Subcutaneous abdominal adipose tissue (tissue), 5 donors: Measurements from ENCODE around the gene RHBDD1.

Experiments used
- H3K27ac ChIP-seq: one replicate; pipeline ENCODE4 v1.7.0; 2013; ENCODE audit warnings: low read depth, mild to moderate bottlenecking, inconsistent platforms, low read length, moderate library complexity
- H3K27me3 ChIP-seq, 5 donors: one replicate each; pipeline ENCODE4 v1.7.0; 2013; ENCODE audit warnings: low read length in 5 of 5, inconsistent platforms in 1 of 5; ENCODE audit not compliant: control insufficient read depth in 5 of 5, insufficient read depth in 4 of 5
- H3K36me3 ChIP-seq, 5 donors: one replicate each; pipeline ENCODE4 v1.7.0; 2013; ENCODE audit warnings: low read length in 5 of 5; ENCODE audit not compliant: control insufficient read depth in 5 of 5, insufficient read depth in 5 of 5
- H3K4me1 ChIP-seq, 5 donors: one replicate each; pipeline ENCODE4 v1.7.0; 2013; ENCODE audit warnings: low read length in 5 of 5, mild to moderate bottlenecking in 3 of 5, moderate library complexity in 1 of 5; ENCODE audit not compliant: control insufficient read depth in 5 of 5, insufficient read depth in 5 of 5
- H3K4me3 ChIP-seq, 5 donors: one replicate each; pipeline ENCODE4 v1.7.0; 2013; ENCODE audit warnings: low read length in 5 of 5, low read depth in 1 of 5
- H3K9ac ChIP-seq, 5 donors: one replicate each; pipeline ENCODE4 v1.7.0; 2013; ENCODE audit warnings: low read length in 5 of 5, mild to moderate bottlenecking in 4 of 5, moderate library complexity in 3 of 5
- H3K9me3 ChIP-seq, 5 donors: one replicate each; pipeline ENCODE4 v1.7.0; 2013; ENCODE audit warnings: low read length in 5 of 5; ENCODE audit not compliant: control insufficient read depth in 5 of 5
- donor health status: healthy.
- donor health status: healthy.
- donor health status: healthy.
- donor health status: healthy.
- donor health status: healthy.

Gene RHBDD1

DNA sequence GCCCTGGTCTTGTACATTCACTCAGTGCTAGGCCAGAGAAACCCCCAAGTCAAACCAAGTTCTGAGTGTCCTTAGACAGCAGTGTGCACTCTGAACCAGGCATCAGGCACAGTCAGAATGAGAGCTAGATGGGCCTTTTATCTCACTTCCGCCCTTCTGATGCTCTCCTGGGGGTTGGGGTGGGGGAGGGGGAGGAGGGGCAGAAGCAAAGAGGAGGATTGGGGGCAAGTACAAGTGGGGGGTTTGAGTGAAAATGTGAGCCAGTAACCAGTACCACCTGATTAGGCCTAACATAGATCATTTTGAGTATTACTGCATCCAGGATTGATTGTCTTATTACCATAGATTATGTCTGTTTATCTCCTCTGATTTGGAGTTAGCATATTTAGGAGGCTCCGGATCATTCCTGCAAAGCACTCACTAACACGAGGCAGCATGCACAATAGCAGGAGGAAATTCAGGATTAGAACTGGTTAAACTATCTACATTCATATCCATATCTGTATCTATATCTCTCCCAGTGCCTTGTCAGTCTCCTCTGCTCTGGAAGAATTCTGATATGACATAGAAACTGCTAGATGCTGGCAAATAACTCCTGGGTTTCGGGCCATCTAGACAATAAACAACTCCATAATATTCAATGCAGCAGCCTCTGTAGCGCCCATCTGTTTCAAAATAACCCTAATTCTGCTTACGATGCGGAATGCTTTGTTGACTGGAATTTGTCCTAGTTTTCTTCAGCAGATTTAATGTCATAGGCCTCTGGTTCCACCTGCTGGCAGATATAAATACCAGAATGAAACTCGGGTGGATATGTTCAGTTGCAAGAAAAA is 149.1 kb downstream of the RHBDD1 start:
- H3K9ac ChIP-seq: no peak overlapping the region
- peak overlapping the region; percentile 6 for H3K27ac ChIP-seq
- H3K27me3 ChIP-seq: no peaks in the 10 kb centered on the region
- H3K36me3 ChIP-seq: peaks cover 0 to 5% (median 0%) of the 10 kb centered on the region in 5 donors
- H3K9me3 ChIP-seq: no peaks in the 10 kb centered on the region
- peak overlapping the region in 1 of 5 donors; percentile 24 for H3K4me3 ChIP-seq
- peaks cover 0 to 13% (median 4%) of the 10 kb centered on the region in 5 donors for H3K4me1 ChIP-seq

DNA sequence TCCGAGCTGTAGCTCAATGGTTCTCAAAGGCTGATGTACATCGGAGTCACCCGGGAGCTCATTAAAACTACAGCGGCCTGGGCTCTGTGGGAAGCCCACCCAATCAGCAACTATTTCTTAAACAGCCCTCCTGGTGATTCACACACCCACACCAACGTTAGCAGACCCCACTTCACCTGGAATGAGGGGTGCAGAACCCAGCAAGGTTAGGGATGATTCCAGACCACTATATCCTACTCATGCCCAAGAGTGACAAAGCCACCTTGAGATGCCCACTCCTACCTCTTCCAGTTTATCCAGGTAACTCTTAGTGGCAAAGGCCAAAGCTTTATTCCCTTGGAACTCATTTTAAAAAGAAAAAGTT is 149.7 kb downstream of the RHBDD1 start:
- H3K27ac ChIP-seq: peak overlapping the region; percentile 6
- H3K36me3 ChIP-seq: peaks cover 0 to 5% (median 0%) of the 10 kb centered on the region in 5 donors
- H3K9ac ChIP-seq: no peak overlapping the region
- H3K9me3 ChIP-seq: no peaks in the 10 kb centered on the region
- H3K4me1 ChIP-seq: peaks cover 0 to 13% (median 4%) of the 10 kb centered on the region in 5 donors
- no peaks in the 10 kb centered on the region for H3K27me3 ChIP-seq
- H3K4me3 ChIP-seq: no peak overlapping the region

- peaks cover 7 to 21% (median 12%) of the 10 kb centered on the region in 5 donors for H3K36me3 ChIP-seq
- no peaks in the 10 kb centered on the region for H3K4me1 ChIP-seq
- H3K27ac ChIP-seq: no peak overlapping the region
- H3K27me3 ChIP-seq: no peaks in the 10 kb centered on the region
- no peaks in the 10 kb centered on the region for H3K9me3 ChIP-seq
- H3K4me3 ChIP-seq: no peak overlapping the region
- no peak overlapping the region for H3K9ac ChIP-seq
These were observed 155.8 kb downstream of the RHBDD1 start for GRCh38 chr2:226991663-226992062.

- Histone ChIP-seq H3K9me3 (no peaks in the 10 kb centered on the region), H3K9ac (no peak overlapping the region), H3K4me1 (no peaks in the 10 kb centered on the region), H3K36me3 (peaks cover 7 to 21% (median 12%) of the 10 kb centered on the region in 5 donors), H3K27ac (no peak overlapping the region), H3K27me3 (no peaks in the 10 kb centered on the region), H3K4me3 (no peak overlapping the region)
These were observed 157.3 kb downstream of the RHBDD1 start for GRCh38 chr2:226993171-226993570.

GRCh38 chr2:226994775-226995174 is 158.9 kb downstream of the RHBDD1 start:
- Histone ChIP-seq H3K27me3 (no peaks in the 10 kb centered on the region), H3K27ac (no peak overlapping the region), H3K36me3 (peaks cover 6 to 26% (median 12%) of the 10 kb centered on the region in 5 donors), H3K9me3 (no peaks in the 10 kb centered on the region), H3K4me3 (no peak overlapping the region), H3K9ac (no peak overlapping the region), H3K4me1 (no peaks in the 10 kb centered on the region)

GRCh38 chr2:226995625-226996041 is 159.8 kb downstream of the RHBDD1 start:
- Histone ChIP-seq H3K36me3 (peaks cover 6 to 30% (median 12%) of the 10 kb centered on the region in 5 donors), H3K4me1 (peaks cover 0 to 1% (median 0%) of the 10 kb centered on the region in 5 donors), H3K4me3 (no peak overlapping the region), H3K9ac (no peak overlapping the region), H3K27me3 (no peaks in the 10 kb centered on the region), H3K27ac (no peak overlapping the region), H3K9me3 (no peaks in the 10 kb centered on the region)

GRCh38 chr2:226999661-227000060 is 163.8 kb downstream of the RHBDD1 start:
- Histone ChIP-seq H3K36me3 (peaks cover 4 to 23% (median 9%) of the 10 kb centered on the region in 5 donors), H3K27me3 (no peaks in the 10 kb centered on the region), H3K4me1 (peaks cover 0 to 2% (median 0%) of the 10 kb centered on the region in 5 donors), H3K4me3 (no peak overlapping the region), H3K9ac (no peak overlapping the region), H3K27ac (no peak overlapping the region), H3K9me3 (no peaks in the 10 kb centered on the region)

GRCh38 chr2:227000123-227000522 is 164.3 kb downstream of the RHBDD1 start:
- Histone ChIP-seq H3K9me3 (no peaks in the 10 kb centered on the region), H3K4me1 (peaks cover 0 to 2% (median 0%) of the 10 kb centered on the region in 5 donors), H3K36me3 (peaks cover 4 to 23% (median 9%) of the 10 kb centered on the region in 5 donors), H3K9ac (no peak overlapping the region), H3K4me3 (no peak overlapping the region), H3K27ac (no peak overlapping the region), H3K27me3 (no peaks in the 10 kb centered on the region)

- H3K4me3 ChIP-seq: no peak overlapping the region
- no peak overlapping the region for H3K27ac ChIP-seq
- no peaks in the 10 kb centered on the region for H3K27me3 ChIP-seq
- peaks cover 0 to 2% (median 0%) of the 10 kb centered on the region in 5 donors for H3K4me1 ChIP-seq
- H3K9me3 ChIP-seq: no peaks in the 10 kb centered on the region
- H3K36me3 ChIP-seq: peaks cover 0 to 6% (median 0%) of the 10 kb centered on the region in 5 donors
- no peak overlapping the region for H3K9ac ChIP-seq
These were observed 168.6 kb downstream of the RHBDD1 start for GRCh38 chr2:227004482-227004881.

GRCh38 chr2:227006189-227006897 is 170.5 kb downstream of the RHBDD1 start:
- no peaks in the 10 kb centered on the region for H3K9me3 ChIP-seq
- H3K27me3 ChIP-seq: no peaks in the 10 kb centered on the region
- no peak overlapping the region for H3K4me3 ChIP-seq
- no peaks in the 10 kb centered on the region for H3K4me1 ChIP-seq
- H3K9ac ChIP-seq: no peak overlapping the region
- no peaks in the 10 kb centered on the region for H3K36me3 ChIP-seq
- H3K27ac ChIP-seq: no peak overlapping the region
